GM19193 (cell line): ENCODE data around the gene LZTR1.

ENCODE experiments used
- POLR2A ChIP-seq: IDR thresholded peaks from 4 replicates; pipeline ENCODE4 v1.6.1; 2011; ENCODE audit not compliant: insufficient read depth, insufficient read length; ENCODE audit errors: extremely low read depth

The LZTR1 gene

GRCh38 chr22:21042978-21043859 lies 61.1 kb downstream of the LZTR1 start:
- TF ChIP-seq POLR2A = no peak

- no peak for TF ChIP-seq POLR2A
Measured at GRCh38 chr22:21043860-21044535, 61.9 kb downstream of the LZTR1 start.

GRCh38 chr22:21044931-21045584 lies 63.0 kb downstream of the LZTR1 start:
- no peak for TF ChIP-seq POLR2A

GRCh38 chr22:21045585-21046294 lies 63.6 kb downstream of the LZTR1 start, which contains the start of gene LRRC74B:
Gene LRRC74B, plus strand, starts transcription at chr22:21045946. Its CDS starts 41 bp downstream, at chr22:21045987.
- no peak for TF ChIP-seq POLR2A

- TF ChIP-seq POLR2A = no peak
Measured at GRCh38 chr22:21047035-21047661, 65.1 kb downstream of the LZTR1 start.

- TF ChIP-seq POLR2A = no peak
Measured at GRCh38 chr22:21047730-21048129, 65.6 kb downstream of the LZTR1 start.
